Mesendoderm (in vitro differentiated cells): Measurements from ENCODE around the gene MBOAT7.

ENCODE experiments used
- DNase-seq: peaks from one replicate; pipeline ENCODE4 v3.0.0; 2013
- H2AK5ac ChIP-seq: 2 replicates; pipeline ENCODE4 v1.6.1; 2013; ENCODE audit warnings: low read length, inconsistent platforms
- H2BK120ac ChIP-seq: 2 replicates; pipeline ENCODE4 v1.6.1; 2013; ENCODE audit warnings: low read depth, mild to moderate bottlenecking, low read length, moderate library complexity, mixed read lengths
- H2BK15ac ChIP-seq: replicated peaks from 2 replicates; pipeline ENCODE4 v1.6.1; 2013; ENCODE audit warnings: low read depth, mild to moderate bottlenecking, moderate library complexity
- H2BK5ac ChIP-seq: 2 replicates; pipeline ENCODE4 v1.6.1; 2013; ENCODE audit warnings: low read length, inconsistent platforms
- H3K18ac ChIP-seq: 2 replicates; pipeline ENCODE4 v1.6.1; 2013; ENCODE audit warnings: mild to moderate bottlenecking, low read length, mixed read lengths
- H3K23ac ChIP-seq: one replicate; pipeline ENCODE4 v1.6.1; 2013; ENCODE audit warnings: low read length
- H3K27ac ChIP-seq: 2 replicates; pipeline ENCODE4 v1.5.1; 2013; ENCODE audit warnings: low read depth, mild to moderate bottlenecking, inconsistent platforms, low read length, moderate library complexity
- H3K27me3 ChIP-seq: 2 replicates; pipeline ENCODE4 v1.6.1; 2013; ENCODE audit warnings: low read length, control low read depth, mild to moderate bottlenecking, inconsistent platforms; ENCODE audit not compliant: insufficient read depth, poor library complexity
- H3K36me3 ChIP-seq: 2 replicates; pipeline ENCODE4 v1.6.1; 2013; ENCODE audit warnings: low read length, inconsistent platforms; ENCODE audit not compliant: control insufficient read depth, insufficient read depth
- H3K4ac ChIP-seq: one replicate; pipeline ENCODE4 v1.6.1; 2013; ENCODE audit warnings: low read depth, mild to moderate bottlenecking, low read length, moderate library complexity
- H3K4me1 ChIP-seq: 2 replicates; pipeline ENCODE4 v1.6.1; 2013; ENCODE audit warnings: low read depth, low read length, inconsistent platforms; ENCODE audit not compliant: control insufficient read depth
- H3K4me2 ChIP-seq: 2 replicates; pipeline ENCODE4 v1.6.1; 2013; ENCODE audit warnings: low read length
- H3K4me3 ChIP-seq: 2 replicates; pipeline ENCODE4 v1.5.1; 2013; ENCODE audit warnings: mild to moderate bottlenecking, low read length
- H3K56ac ChIP-seq: one replicate; pipeline ENCODE4 v1.6.1; 2013; ENCODE audit warnings: low read length
- H3K79me1 ChIP-seq: 2 replicates; pipeline ENCODE4 v1.6.1; 2013; ENCODE audit warnings: low read length, inconsistent platforms
- H3K79me2 ChIP-seq: 2 replicates; pipeline ENCODE4 v1.6.1; 2013; ENCODE audit warnings: mild to moderate bottlenecking, low read length; ENCODE audit not compliant: control insufficient read depth, insufficient read depth
- H3K9ac ChIP-seq: 2 replicates; pipeline ENCODE4 v1.6.1; 2013; ENCODE audit warnings: low read length, inconsistent platforms
- H4K5ac ChIP-seq: one replicate; pipeline ENCODE4 v1.6.1; 2013; ENCODE audit warnings: low read length
- H4K8ac ChIP-seq: one replicate; pipeline ENCODE4 v1.6.1; 2013; ENCODE audit warnings: low read depth, mild to moderate bottlenecking, control low read depth, low read length, moderate library complexity
- WGBS: extraction: QIAGEN DNeasy Blood & Tissue Kit; methylation state at CpG from one replicate; pipeline ENCODE4 v1.1.7; 2013; ENCODE audit warnings: low lambda C conversion rate, missing lambda C conversion rate; ENCODE audit not compliant: insufficient coverage; ENCODE audit errors: extremely low coverage; 5-methylcytosine and 5-hydroxymethylcytosine counted together

MBOAT7 gene

DNA sequence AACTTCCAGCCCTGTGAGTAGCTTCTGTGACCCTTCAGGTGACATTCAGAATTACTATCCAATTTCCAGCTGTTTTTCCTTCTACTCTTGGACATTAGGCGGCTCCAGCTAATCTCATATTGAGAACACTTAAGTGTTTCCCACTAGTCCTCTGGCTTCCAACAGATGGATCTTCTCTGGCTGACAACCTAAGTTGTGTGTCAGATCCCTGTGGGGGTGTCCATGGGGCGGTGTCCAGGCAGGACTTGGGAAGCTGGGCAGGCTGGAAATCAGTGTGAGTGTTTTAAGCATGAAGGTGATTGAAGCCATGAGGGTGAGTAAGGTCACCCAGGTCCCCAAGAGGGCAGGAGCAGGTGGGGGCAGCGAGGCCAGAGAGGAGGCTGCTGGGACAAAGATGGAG lies 41.7 kb downstream of the MBOAT7 start:
- DNase-seq = no peak
- Histone ChIP-seq H2BK15ac (no peak overlapping the region), H2BK120ac (no peak overlapping the region), H3K23ac (no peak overlapping the region), H3K27ac (no peak overlapping the region), H3K4me2 (no peak overlapping the region), H3K9ac (no peak overlapping the region), H3K79me2 (no peaks in the 10 kb centered on the region), H2AK5ac (no peak overlapping the region), H3K79me1 (peaks cover 8% of the 10 kb centered on the region), H3K4me3 (no peak overlapping the region), H3K36me3 (peaks cover 47% of the 10 kb centered on the region), H3K18ac (no peak overlapping the region), H3K4ac (no peak overlapping the region), H3K56ac (no peak overlapping the region), H2BK5ac (no peak overlapping the region), H3K4me1 (no peaks in the 10 kb centered on the region), H3K27me3 (no peaks in the 10 kb centered on the region), H4K8ac (no peak overlapping the region), H4K5ac (no peak overlapping the region)
- no CpG with 5 or more reads among the region's 3 CpGs for WGBS

DNA sequence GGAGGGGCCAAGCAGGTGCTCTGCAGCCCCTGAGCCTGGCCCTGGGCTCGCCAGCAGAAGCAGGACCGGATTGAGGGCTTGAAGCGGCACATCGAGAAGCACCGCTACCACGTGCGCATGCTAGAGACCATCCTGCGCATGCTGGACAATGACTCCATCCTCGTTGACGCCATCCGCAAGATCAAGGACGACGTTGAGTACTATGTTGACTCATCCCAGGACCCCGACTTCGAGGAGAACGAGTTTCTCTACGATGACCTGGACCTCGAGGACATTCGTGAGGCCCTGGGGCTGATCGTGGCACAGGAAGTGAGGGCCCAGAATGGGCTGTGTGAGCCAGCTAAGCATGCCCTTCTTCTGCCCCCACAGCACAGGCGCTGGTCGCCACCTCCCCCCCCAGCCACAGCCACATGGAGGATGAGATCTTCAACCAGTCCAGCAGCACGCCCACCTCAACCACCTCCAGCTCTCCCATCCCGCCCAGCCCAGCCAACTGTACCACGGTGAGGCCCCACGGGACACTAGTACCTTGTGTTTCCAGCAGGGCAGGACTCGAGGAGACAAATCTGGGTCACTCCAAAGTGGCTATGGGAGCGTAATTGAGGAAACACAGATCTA lies 43.7 kb downstream of the MBOAT7 start:
- no peak overlapping the region for H4K5ac ChIP-seq
- no peak overlapping the region for H3K56ac ChIP-seq
- H3K4me3 ChIP-seq = no peak overlapping the region
- H4K8ac ChIP-seq = no peak overlapping the region
- no peaks in the 10 kb centered on the region for H3K4me1 ChIP-seq
- H2BK15ac ChIP-seq = no peak overlapping the region
- no peak overlapping the region for H3K23ac ChIP-seq
- H3K9ac ChIP-seq = no peak overlapping the region
- no peak overlapping the region for H3K27ac ChIP-seq
- no peak overlapping the region for H2BK5ac ChIP-seq
- H2AK5ac ChIP-seq = no peak overlapping the region
- no peak for DNase-seq
- peaks cover 41% of the 10 kb centered on the region for H3K36me3 ChIP-seq
- no peak overlapping the region for H2BK120ac ChIP-seq
- no peak overlapping the region for H3K4me2 ChIP-seq
- no peak overlapping the region for H3K18ac ChIP-seq
- WGBS = no CpG with 5 or more reads among the region's 28 CpGs
- peaks cover 24% of the 10 kb centered on the region for H3K79me1 ChIP-seq
- H3K4ac ChIP-seq = no peak overlapping the region
- H3K27me3 ChIP-seq = no peaks in the 10 kb centered on the region
- H3K79me2 ChIP-seq = peaks cover 18% of the 10 kb centered on the region

DNA sequence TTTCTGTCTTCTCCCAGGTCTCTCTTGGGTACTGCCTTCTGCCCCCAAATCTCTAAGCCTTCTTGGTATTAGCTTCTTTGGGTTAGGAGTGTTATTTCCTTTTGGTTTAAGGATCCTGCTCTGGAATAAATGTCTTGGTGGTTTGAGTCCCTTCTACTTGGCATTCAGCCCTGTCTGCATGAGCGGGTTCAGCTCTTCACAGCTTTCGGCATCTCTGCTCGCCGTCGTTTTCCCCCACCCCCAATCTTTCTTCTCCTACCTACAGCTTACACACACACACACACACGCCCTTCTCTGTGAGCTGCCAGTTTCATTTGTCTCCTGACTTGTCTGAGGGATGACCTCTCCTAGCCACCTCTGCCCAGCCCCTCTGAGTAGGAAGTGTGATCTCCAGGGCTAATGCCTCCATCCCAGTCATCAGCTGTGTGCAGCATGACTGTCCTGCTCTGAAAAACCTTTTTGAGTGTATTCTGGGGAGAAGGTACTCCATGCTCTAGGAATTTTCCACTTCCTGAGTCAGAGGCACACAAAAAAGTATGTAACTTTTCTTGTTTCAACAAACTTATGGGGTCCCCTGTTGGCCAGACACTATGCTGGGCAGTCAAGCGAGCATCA lies 47.1 kb downstream of the MBOAT7 start:
- no peak overlapping the region for H2AK5ac ChIP-seq
- no peak overlapping the region for H3K9ac ChIP-seq
- H3K36me3 ChIP-seq = peaks cover 32% of the 10 kb centered on the region
- H2BK5ac ChIP-seq = no peak overlapping the region
- no peaks in the 10 kb centered on the region for H3K27me3 ChIP-seq
- H3K4ac ChIP-seq = no peak overlapping the region
- H2BK15ac ChIP-seq = no peak overlapping the region
- DNase-seq = no peak
- peaks cover 4% of the 10 kb centered on the region for H3K4me1 ChIP-seq
- no peak overlapping the region for H2BK120ac ChIP-seq
- no CpG with 5 or more reads among the region's 7 CpGs for WGBS
- H3K79me1 ChIP-seq = peaks cover 41% of the 10 kb centered on the region
- H3K56ac ChIP-seq = no peak overlapping the region
- peaks cover 45% of the 10 kb centered on the region for H3K79me2 ChIP-seq
- H3K27ac ChIP-seq = no peak overlapping the region
- no peak overlapping the region for H3K18ac ChIP-seq
- no peak overlapping the region for H3K4me2 ChIP-seq
- H4K8ac ChIP-seq = no peak overlapping the region
- H3K4me3 ChIP-seq = no peak overlapping the region
- H4K5ac ChIP-seq = no peak overlapping the region
- no peak overlapping the region for H3K23ac ChIP-seq

DNA sequence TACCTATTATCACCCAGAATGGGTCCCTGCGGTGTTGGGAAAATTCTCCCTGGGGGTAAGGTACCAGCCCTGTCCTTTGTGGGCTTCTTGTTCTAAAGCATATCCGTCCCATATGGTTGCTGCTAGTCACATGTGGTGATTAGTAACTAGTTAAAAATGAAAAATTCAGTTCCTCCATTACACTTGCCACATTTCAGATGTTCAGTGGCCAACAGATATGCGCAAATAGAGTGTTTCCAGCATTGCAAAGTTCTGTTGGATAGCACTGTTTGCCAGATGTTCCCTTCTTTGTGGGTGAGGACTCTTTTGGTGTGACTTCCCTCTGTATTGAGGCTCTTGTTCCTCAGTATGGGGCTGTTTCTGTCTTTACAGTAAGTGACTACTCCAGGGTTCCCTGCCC lies 48.0 kb downstream of the MBOAT7 start:
- Histone ChIP-seq H3K56ac (no peak overlapping the region), H3K36me3 (peaks cover 23% of the 10 kb centered on the region), H3K27ac (no peak overlapping the region), H3K79me2 (peaks cover 45% of the 10 kb centered on the region), H3K4me2 (no peak overlapping the region), H2BK120ac (no peak overlapping the region), H2BK5ac (no peak overlapping the region), H3K9ac (no peak overlapping the region), H3K79me1 (peaks cover 41% of the 10 kb centered on the region), H2BK15ac (no peak overlapping the region), H2AK5ac (no peak overlapping the region), H3K4me1 (peaks cover 4% of the 10 kb centered on the region), H3K27me3 (no peaks in the 10 kb centered on the region), H4K5ac (no peak overlapping the region), H4K8ac (no peak overlapping the region), H3K4ac (no peak overlapping the region), H3K4me3 (no peak overlapping the region), H3K18ac (no peak overlapping the region), H3K23ac (no peak overlapping the region)
- no peak for DNase-seq
- WGBS = no CpG with 5 or more reads among the region's 3 CpGs

DNA sequence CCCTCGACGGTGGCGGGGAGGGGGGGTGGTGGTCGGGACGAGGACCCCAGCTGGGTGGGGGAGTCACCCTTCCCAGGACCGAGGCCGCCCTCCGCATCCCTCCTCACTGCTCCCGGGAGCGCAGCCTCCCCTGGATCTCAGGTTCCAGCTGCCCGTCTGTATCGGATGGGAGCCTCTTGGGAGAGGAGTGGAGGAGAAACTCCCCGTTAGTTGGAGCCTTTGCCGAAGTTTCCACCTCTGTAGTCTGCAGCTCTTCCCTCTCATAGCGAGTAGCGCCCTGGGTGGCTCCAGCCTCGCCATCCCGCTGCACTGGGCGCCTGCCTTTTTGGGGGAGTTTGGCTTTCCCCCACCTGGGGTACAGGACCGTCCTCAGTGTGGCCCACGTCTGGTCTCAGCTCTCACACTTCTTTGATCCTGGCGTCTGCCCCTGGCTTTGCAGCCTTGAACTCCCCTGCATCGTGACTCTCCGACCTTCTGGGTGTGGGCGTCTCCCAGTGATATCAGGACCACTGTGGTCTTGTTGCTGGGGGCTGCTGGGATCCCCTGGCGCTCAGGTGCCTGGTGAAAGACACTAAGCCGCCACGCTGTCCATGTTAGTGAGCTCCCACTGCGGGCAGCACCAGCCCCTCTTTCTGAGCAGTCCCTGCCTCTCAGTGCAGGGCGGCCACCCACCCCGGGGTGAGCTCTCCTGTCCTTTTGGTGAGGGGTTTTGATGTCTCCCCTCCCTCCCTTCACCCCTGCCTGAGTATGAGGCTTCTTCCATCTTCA lies 50.7 kb downstream of the MBOAT7 start:
- Histone ChIP-seq H3K79me1 (peaks cover 36% of the 10 kb centered on the region), H3K18ac (peak overlapping the region; percentile 90), H3K9ac (peak overlapping the region; percentile 82), H3K27ac (no peak overlapping the region), H3K36me3 (peaks cover 4% of the 10 kb centered on the region), H3K27me3 (no peaks in the 10 kb centered on the region), H2BK5ac (no peak overlapping the region), H3K23ac (peak overlapping the region; percentile 11), H2BK120ac (no peak overlapping the region), H3K4me2 (peak overlapping the region; percentile 71), H3K4ac (peak overlapping the region; percentile 98), H3K56ac (peak overlapping the region; percentile 94), H3K79me2 (peaks cover 45% of the 10 kb centered on the region), H4K5ac (no peak overlapping the region), H3K4me1 (peaks cover 8% of the 10 kb centered on the region), H2BK15ac (no peak overlapping the region), H2AK5ac (no peak overlapping the region), H3K4me3 (peak overlapping the region; percentile 74), H4K8ac (no peak overlapping the region)
- peak; percentile 17 for DNase-seq
- WGBS = no CpG with 5 or more reads among the region's 31 CpGs
